ENCODE measurements around the gene FBXL17. TPM values are rescaled to one million over a fixed set of nuclear protein-coding genes. Genes with fewer than 3 reads are reported as not detected.

Gene FBXL17
- total RNA-seq, 3 donors from 2014 or later: 22.6 to 31.3 (median 28.8) TPM

DNA sequence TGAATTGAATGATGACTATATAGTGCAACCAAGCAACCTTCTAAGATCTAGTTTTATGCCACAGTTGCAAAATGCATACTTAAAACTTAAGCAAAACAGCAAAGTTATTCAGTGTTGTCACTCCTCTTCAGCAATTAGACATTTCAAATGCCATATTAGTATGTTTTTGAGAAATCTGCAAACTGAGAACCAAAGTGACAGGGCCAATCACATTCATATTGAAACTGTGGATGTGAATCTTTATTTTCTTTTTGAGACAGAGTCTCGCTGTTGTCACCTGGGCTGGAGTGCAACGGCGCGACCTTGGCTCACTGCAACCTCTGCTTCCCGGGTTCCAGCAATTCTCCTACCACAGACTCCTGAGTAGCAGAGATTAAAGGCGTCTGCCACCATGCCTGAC is 461.9 kb downstream of the FBXL17 start:
- intact Hi-C loops (cut with DNase I; ENCODE audit: low total_unique reads): no loop called here
- TF ChIP-seq POLR2AphosphoS5 (IDR thresholded peaks at IDR 0.05): no peak
- TF ChIP-seq, protein P1, sequence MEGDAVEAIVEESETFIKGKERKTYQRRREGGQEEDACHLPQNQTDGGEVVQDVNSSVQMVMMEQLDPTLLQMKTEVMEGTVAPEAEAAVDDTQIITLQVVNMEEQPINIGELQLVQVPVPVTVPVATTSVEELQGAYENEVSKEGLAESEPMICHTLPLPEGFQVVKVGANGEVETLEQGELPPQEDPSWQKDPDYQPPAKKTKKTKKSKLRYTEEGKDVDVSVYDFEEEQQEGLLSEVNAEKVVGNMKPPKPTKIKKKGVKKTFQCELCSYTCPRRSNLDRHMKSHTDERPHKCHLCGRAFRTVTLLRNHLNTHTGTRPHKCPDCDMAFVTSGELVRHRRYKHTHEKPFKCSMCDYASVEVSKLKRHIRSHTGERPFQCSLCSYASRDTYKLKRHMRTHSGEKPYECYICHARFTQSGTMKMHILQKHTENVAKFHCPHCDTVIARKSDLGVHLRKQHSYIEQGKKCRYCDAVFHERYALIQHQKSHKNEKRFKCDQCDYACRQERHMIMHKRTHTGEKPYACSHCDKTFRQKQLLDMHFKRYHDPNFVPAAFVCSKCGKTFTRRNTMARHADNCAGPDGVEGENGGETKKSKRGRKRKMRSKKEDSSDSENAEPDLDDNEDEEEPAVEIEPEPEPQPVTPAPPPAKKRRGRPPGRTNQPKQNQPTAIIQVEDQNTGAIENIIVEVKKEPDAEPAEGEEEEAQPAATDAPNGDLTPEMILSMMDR (IDR thresholded peaks at IDR 0.05): no peak
- no peak for TF ChIP-seq POLR2A (IDR thresholded peaks at IDR 0.05)
- Histone ChIP-seq H3K4me1 (no peaks in the 10 kb centered on the region), H3K27ac (no peak overlapping the region), H3K36me3 (no peaks in the 10 kb centered on the region), H3K9me3 (no peaks in the 10 kb centered on the region), H3K4me3 (no peak overlapping the region), H3K27me3 (no peaks in the 10 kb centered on the region)
- DNase-seq (ENCODE audit: low spot score in 2 of 2): no peak

DNA sequence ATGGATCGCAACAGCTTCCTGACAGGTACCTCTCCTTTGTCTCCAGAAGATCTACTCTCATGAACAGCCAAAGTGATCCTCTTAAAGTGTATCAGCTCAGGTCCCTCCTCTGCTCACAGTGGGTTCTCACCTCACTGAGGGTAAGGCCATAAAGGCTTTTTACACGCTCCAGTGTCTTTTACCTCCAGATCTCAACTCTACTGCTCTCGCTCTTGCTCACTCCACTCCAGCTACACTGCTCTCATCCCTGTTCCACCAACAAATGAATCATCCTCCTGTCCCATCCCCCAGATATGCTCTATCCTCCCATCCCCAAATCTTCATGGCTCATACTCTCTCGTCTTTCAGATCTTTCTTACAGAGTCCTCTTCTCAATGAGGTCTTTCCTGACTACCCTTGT is 462.5 kb downstream of the FBXL17 start:
- Histone ChIP-seq H3K4me3 (no peak overlapping the region), H3K9me3 (no peaks in the 10 kb centered on the region), H3K36me3 (no peaks in the 10 kb centered on the region), H3K4me1 (no peaks in the 10 kb centered on the region), H3K27me3 (no peaks in the 10 kb centered on the region), H3K27ac (no peak overlapping the region)
- DNase-seq (ENCODE audit: low spot score in 2 of 2): no peak
- intact Hi-C loops (cut with DNase I; ENCODE audit: low total_unique reads): no loop called here
- TF ChIP-seq, protein P1 (IDR thresholded peaks at IDR 0.05): no peak

DNA sequence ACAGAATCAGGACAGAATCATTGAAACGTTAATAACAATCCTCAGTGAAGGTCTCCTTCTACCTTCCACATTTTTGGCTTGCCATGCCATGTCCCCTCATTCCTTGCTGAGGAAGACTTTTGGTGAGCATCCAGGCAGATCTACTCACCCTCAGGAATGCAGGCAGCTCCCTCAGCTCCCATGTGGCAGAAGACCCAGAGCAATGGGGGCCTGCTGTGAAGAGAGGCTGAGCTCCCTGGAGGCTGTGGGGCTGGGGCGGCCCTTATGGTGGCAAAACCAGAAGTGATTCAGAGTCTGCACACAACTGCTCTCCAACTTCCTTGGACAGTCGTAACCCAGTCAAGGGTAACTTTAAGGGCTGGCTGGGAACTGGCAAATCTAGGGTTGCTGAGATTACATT is 463.9 kb downstream of the FBXL17 start:
- TF ChIP-seq POLR2AphosphoS5 (IDR thresholded peaks at IDR 0.05) (no peak), POLR2A (IDR thresholded peaks at IDR 0.05) (no peak)
- TF ChIP-seq, protein P1 (IDR thresholded peaks at IDR 0.05): no peak
- no peaks in the 10 kb centered on the region for H3K27me3 ChIP-seq
- H3K27ac ChIP-seq: no peak overlapping the region
- H3K4me3 ChIP-seq: no peak overlapping the region
- no peaks in the 10 kb centered on the region for H3K4me1 ChIP-seq
- H3K36me3 ChIP-seq: no peaks in the 10 kb centered on the region
- DNase-seq (ENCODE audit: low spot score in 2 of 2): no peak
- intact Hi-C loops (cut with DNase I; ENCODE audit: low total_unique reads): no loop called here
- H3K9me3 ChIP-seq: no peaks in the 10 kb centered on the region

DNA sequence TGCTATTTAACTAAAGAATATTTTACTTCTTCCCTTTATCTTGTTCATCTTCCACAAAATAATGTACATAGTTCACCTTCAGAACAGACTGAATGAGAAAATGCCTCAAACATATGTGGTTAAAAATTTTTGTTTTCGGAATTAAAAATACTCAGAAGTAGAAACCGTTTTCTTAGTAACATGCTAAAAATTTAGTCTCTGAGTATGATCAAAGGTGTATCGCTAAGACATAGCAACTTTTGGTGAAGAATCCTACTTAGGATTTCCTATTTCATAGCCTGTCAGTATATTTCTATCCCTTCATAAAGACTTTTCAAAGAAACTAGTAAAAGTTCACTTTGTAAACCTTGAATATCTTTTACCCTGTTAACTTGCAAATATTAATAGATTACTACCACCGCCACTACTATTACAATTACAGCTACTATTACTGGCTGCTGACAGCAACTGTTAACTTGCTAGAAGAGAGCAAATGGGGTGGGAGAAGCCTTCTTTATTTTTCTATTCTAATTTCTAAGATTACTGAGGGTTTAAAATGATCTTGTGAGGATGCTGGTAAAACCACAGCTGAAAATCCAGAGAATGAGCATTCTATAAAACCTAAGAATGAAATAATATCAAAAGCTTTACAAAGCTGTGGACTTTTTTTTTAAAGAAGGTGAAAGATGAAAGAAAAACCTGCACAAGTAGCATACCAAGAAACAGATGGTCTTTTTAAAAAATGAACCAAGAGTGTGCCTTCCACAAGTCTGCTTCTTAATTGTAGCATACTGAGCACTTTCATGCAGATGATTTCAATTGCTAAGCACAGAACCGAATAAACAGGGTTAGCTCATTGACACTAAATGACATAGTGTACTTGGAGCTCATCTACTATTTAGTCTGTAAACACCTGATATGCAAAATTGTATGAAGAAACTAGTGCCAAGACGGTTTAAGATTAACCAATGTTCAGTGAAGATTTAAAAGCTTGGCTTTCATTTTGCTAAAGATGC is 464.9 kb downstream of the FBXL17 start:
- no peak overlapping the region for H3K27ac ChIP-seq
- no peaks in the 10 kb centered on the region for H3K9me3 ChIP-seq
- H3K27me3 ChIP-seq: no peaks in the 10 kb centered on the region
- no peak overlapping the region for H3K4me3 ChIP-seq
- H3K36me3 ChIP-seq: no peaks in the 10 kb centered on the region
- H3K4me1 ChIP-seq: no peaks in the 10 kb centered on the region
- TF ChIP-seq POLR2AphosphoS5 (IDR thresholded peaks at IDR 0.05): no peak
- TF ChIP-seq POLR2A (IDR thresholded peaks at IDR 0.05): no peak
- TF ChIP-seq, protein P1 (IDR thresholded peaks at IDR 0.05): no peak
- DNase-seq (ENCODE audit: low spot score in 2 of 2): no peak
- intact Hi-C loops (cut with DNase I; ENCODE audit: low total_unique reads): no loop called here

DNA sequence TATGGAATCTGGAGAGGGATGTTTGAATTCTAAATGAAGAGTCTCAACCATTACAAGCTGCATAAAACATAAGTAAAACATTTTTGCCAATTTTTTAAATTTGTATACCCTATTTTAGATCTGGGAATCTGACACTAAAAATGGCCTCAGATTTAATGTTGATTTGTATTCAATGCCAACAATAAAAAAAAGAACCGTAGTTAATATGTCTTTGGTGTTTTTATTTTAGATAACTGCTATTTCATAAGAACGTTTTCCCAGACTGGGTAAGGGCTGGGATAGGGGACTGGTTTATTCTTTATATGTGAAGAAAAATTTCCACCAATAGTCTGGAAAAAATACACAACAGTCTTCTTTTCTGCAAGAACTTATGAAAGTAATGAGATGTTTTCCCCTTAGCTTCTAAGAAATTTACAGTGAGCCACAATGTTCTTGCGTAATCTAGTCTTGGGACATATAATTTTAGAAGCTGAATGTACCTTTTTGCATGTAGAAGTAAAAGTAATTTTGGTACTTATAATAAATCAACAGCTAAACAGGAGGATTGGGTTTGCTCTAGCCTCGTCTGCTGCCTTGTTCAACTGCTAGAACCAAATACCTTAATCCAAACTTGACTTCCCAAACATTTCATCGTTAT is 466.6 kb downstream of the FBXL17 start:
- no peaks in the 10 kb centered on the region for H3K27me3 ChIP-seq
- H3K9me3 ChIP-seq: no peaks in the 10 kb centered on the region
- H3K4me3 ChIP-seq: no peak overlapping the region
- H3K36me3 ChIP-seq: no peaks in the 10 kb centered on the region
- intact Hi-C loops (cut with DNase I; ENCODE audit: low total_unique reads): no loop called here
- no peak overlapping the region for H3K27ac ChIP-seq
- no peaks in the 10 kb centered on the region for H3K4me1 ChIP-seq
- no peak for DNase-seq (ENCODE audit: low spot score in 2 of 2)
- TF ChIP-seq, protein P1 (IDR thresholded peaks at IDR 0.05): no peak
- TF ChIP-seq POLR2A (IDR thresholded peaks at IDR 0.05): no peak
- TF ChIP-seq POLR2AphosphoS5 (IDR thresholded peaks at IDR 0.05): no peak

Measured in breast epithelium (tissue), 4 donors.